ENCODE results near the gene CLEC1A. TPM values are rescaled to one million over a fixed set of nuclear protein-coding genes. Genes with fewer than 3 reads are reported as not detected.

CLEC1A gene
- total RNA-seq, 1 experiment from 2014 or later, result not detected

DNA sequence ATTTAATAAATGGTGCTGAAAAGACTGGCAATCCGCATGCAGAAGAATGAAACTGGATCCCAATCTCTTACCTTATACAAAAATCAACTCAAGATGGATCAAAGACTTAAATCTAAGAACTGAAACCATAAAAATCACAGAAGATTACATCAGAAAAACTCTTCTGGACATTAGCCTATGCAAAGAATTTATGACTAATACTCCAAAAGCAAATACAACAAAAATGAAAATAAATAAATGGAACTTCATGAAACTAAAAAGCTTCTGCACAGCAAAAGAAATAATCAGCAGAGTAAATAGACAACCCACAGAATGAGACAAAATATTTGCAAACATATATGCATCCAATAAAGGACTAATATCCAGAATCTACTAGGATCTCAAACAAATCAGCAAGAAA is 14.3 kb upstream of the CLEC1A start:
- ATAC-seq (no peak), DNase-seq (ENCODE audit: low read depth, low spot score) (no peak)
- ChIA-PET RAD21 (ENCODE audit: low non-redundant PET in 1 of 2, low total read pairs in 2 of 2, uncharacterized antibody in 2 of 2, unreplicated experiment in 2 of 2) (no interaction called here), POLR2A (no interaction called here), CTCF (no interaction called here)
- Histone ChIP-seq H4K20me1 (ENCODE audit: insufficient read depth) (no peaks in the 10 kb centered on the region), H3K79me2 (ENCODE audit: insufficient read depth, low read length) (no peaks in the 10 kb centered on the region), H3K9me3 (ENCODE audit: control insufficient read depth in 1 of 2, insufficient read depth in 1 of 2, low read depth in 1 of 2, low read length in 2 of 2) (no peaks in the 10 kb centered on the region), H3K9ac (ENCODE audit: low read length) (no peak overlapping the region), H3K9me2 (ENCODE audit: insufficient read depth) (no peaks in the 10 kb centered on the region), H3K36me3 (ENCODE audit: control insufficient read depth in 1 of 2, insufficient read depth in 2 of 2, low read length in 2 of 2) (no peaks in the 10 kb centered on the region), H3K4me3 (replicated peaks in 1 of 2; ENCODE audit: low read depth in 1 of 2, low read length in 2 of 2) (no peak overlapping the region), H3K27ac (ENCODE audit: low read depth, low read length) (no peak overlapping the region), H2AFZ (ENCODE audit: low read depth, low read length, poor library complexity, severe bottlenecking) (no peak overlapping the region), H3K4me1 (ENCODE audit: control insufficient read depth in 1 of 2, insufficient read depth in 2 of 2, low read length in 2 of 2) (no peaks in the 10 kb centered on the region), H3K4me2 (ENCODE audit: low read length) (no peak overlapping the region), H3K27me3 (ENCODE audit: insufficient read depth, low read length) (no peaks in the 10 kb centered on the region)
- intact Hi-C loops (cut with micrococcal nuclease), result no loop called here
- TF ChIP-seq, protein P1, sequence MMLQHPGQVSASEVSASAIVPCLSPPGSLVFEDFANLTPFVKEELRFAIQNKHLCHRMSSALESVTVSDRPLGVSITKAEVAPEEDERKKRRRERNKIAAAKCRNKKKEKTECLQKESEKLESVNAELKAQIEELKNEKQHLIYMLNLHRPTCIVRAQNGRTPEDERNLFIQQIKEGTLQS (IDR thresholded peaks at IDR 0.05), result no peak
- TF ChIP-seq YY1 (IDR thresholded peaks at IDR 0.05; ENCODE audit: extremely low read depth, insufficient replicate concordance, low read depth, low read length) (no peak), TCF7L2 (IDR thresholded peaks at IDR 0.05; ENCODE audit: borderline replicate concordance, extremely low read depth, insufficient read depth, insufficient read length) (no peak), CBX3 (IDR thresholded peaks at IDR 0.05; ENCODE audit: low read depth) (no peak), SP1 (IDR thresholded peaks at IDR 0.05; ENCODE audit: low read depth) (no peak), ELF1 (IDR thresholded peaks at IDR 0.05; ENCODE audit: borderline replicate concordance, low read depth) (no peak), EZH2 (IDR thresholded peaks at IDR 0.05) (no peak), EGR1 (IDR thresholded peaks at IDR 0.05; ENCODE audit: low read depth) (no peak)
- TF ChIP-seq, protein P2, sequence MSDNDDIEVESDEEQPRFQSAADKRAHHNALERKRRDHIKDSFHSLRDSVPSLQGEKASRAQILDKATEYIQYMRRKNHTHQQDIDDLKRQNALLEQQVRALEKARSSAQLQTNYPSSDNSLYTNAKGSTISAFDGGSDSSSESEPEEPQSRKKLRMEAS (IDR thresholded peaks at IDR 0.05), result no peak
- no TSS peak for BruUV-seq (replicated peaks)

DNA sequence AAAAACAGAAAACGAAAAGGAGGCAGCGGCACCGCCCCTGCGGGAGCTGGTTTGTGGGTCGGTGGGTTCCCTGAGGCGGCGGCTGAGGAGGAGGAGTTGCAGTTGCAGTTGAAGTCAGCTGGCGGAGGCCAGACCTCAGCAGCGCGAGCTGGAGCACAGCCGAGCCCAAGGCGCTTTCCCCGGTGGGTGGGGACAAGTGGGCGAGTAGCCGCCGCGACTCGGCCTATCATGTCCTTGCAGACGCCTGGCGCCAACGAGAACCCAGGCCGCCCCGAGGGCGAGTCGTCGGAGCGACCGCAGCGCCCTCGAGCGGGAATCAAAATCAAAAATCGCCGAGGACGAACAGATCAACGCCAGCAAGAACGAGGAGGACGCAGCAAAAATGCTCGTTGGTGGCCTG is 12.7 kb upstream of the CLEC1A start:
- no TSS peak for BruUV-seq (replicated peaks)
- H3K9me2 ChIP-seq (ENCODE audit: insufficient read depth), result no peaks in the 10 kb centered on the region
- ChIA-PET RAD21 (ENCODE audit: low non-redundant PET in 1 of 2, low total read pairs in 2 of 2, uncharacterized antibody in 2 of 2, unreplicated experiment in 2 of 2) (no interaction called here), POLR2A (no interaction called here), CTCF (no interaction called here)
- intact Hi-C loops (cut with micrococcal nuclease), result no loop called here
- DNase-seq (ENCODE audit: low read depth, low spot score) (no peak), ATAC-seq (no peak)
- H2AFZ ChIP-seq (ENCODE audit: low read depth, low read length, poor library complexity, severe bottlenecking), result no peak overlapping the region
- H4K20me1 ChIP-seq (ENCODE audit: insufficient read depth), result no peaks in the 10 kb centered on the region
- no peak overlapping the region for H3K4me2 ChIP-seq (ENCODE audit: low read length)
- H3K4me1 ChIP-seq (ENCODE audit: control insufficient read depth in 1 of 2, insufficient read depth in 2 of 2, low read length in 2 of 2), result no peaks in the 10 kb centered on the region
- H3K27ac ChIP-seq (ENCODE audit: low read depth, low read length), result no peak overlapping the region
- H3K9me3 ChIP-seq (ENCODE audit: control insufficient read depth in 1 of 2, insufficient read depth in 1 of 2, low read depth in 1 of 2, low read length in 2 of 2), result no peaks in the 10 kb centered on the region
- no peaks in the 10 kb centered on the region for H3K79me2 ChIP-seq (ENCODE audit: insufficient read depth, low read length)
- H3K36me3 ChIP-seq (ENCODE audit: control insufficient read depth in 1 of 2, insufficient read depth in 2 of 2, low read length in 2 of 2), result no peaks in the 10 kb centered on the region
- no peak overlapping the region for H3K4me3 ChIP-seq (replicated peaks in 1 of 2; ENCODE audit: low read depth in 1 of 2, low read length in 2 of 2)
- no peak overlapping the region for H3K9ac ChIP-seq (ENCODE audit: low read length)
- H3K27me3 ChIP-seq (ENCODE audit: insufficient read depth, low read length), result no peaks in the 10 kb centered on the region
- TF ChIP-seq SRF (IDR thresholded peaks at IDR 0.05; ENCODE audit: low read depth) (no peak), EZH2phosphoT487 (IDR thresholded peaks at IDR 0.05; ENCODE audit: borderline replicate concordance) (no peak), POLR2A (IDR thresholded peaks at IDR 0.05; ENCODE audit: borderline replicate concordance, extremely low read depth, insufficient read depth, insufficient read length) (no peak), EGR1 (IDR thresholded peaks at IDR 0.05; ENCODE audit: low read depth) (no peak), TCF7L2 (IDR thresholded peaks at IDR 0.05; ENCODE audit: borderline replicate concordance, extremely low read depth, insufficient read depth, insufficient read length) (no peak), ELF1 (IDR thresholded peaks at IDR 0.05; ENCODE audit: borderline replicate concordance, low read depth) (no peak), ZNF274 (IDR thresholded peaks at IDR 0.05; ENCODE audit: low read depth, low read length) (no peak)
- TF ChIP-seq, protein P2 (IDR thresholded peaks at IDR 0.05), result no peak
